H9 (cell line): ENCODE results near the gene CD300A. TPM values are rescaled to one million over a fixed set of nuclear protein-coding genes. Genes with fewer than 3 reads are reported as not detected.

Source experiments
- DNase-seq: peaks from one replicate; pipeline ENCODE4 v3.0.0-alpha.2; 2017
- H2AFZ ChIP-seq: one replicate; pipeline ENCODE4 v1.6.1; 2013; ENCODE audit warnings: mild to moderate bottlenecking, low read length, control low read depth, moderate library complexity
- H2AK5ac ChIP-seq: 2 replicates; pipeline ENCODE4 v1.6.1; 2013; ENCODE audit warnings: low read length, control low read depth, mixed read lengths; ENCODE audit not compliant: insufficient read length
- H2BK120ac ChIP-seq: one replicate; pipeline ENCODE4 v1.6.1; 2013; ENCODE audit warnings: low read depth, mild to moderate bottlenecking, low read length, control low read depth, inconsistent platforms; ENCODE audit not compliant: poor library complexity, severe bottlenecking
- H2BK12ac ChIP-seq: 2 replicates; pipeline ENCODE4 v1.6.1; 2013; ENCODE audit warnings: low read length, control low read depth, mixed read lengths, low read depth; ENCODE audit not compliant: insufficient read length
- H2BK15ac ChIP-seq: 2 replicates; pipeline ENCODE4 v1.6.1; 2013; ENCODE audit warnings: low read depth, low read length, control low read depth
- H2BK20ac ChIP-seq: one replicate; pipeline ENCODE4 v1.6.1; 2013; ENCODE audit warnings: low read depth, mild to moderate bottlenecking, low read length, control low read depth, inconsistent platforms; ENCODE audit not compliant: poor library complexity, severe bottlenecking
- H2BK5ac ChIP-seq: 2 replicates; pipeline ENCODE4 v1.6.1; 2013; ENCODE audit warnings: low read length, control low read depth, mixed read lengths; ENCODE audit not compliant: insufficient read length
- H3K14ac ChIP-seq: 2 replicates; pipeline ENCODE4 v1.6.1; 2013; ENCODE audit warnings: low read length, control low read depth; ENCODE audit not compliant: insufficient read depth
- H3K18ac ChIP-seq: 2 replicates; pipeline ENCODE4 v1.6.1; 2013; ENCODE audit warnings: low read depth, mild to moderate bottlenecking, mixed read lengths, low read length, control low read depth; ENCODE audit not compliant: insufficient read length
- H3K23ac ChIP-seq: 2 replicates; pipeline ENCODE4 v1.6.1; 2013; ENCODE audit warnings: low read length, control low read depth, mixed read lengths, low read depth; ENCODE audit not compliant: insufficient read length
- H3K23me2 ChIP-seq: 2 replicates; pipeline ENCODE4 v1.6.1; 2013; ENCODE audit warnings: low read depth, mild to moderate bottlenecking, mixed read lengths, low read length, control low read depth; ENCODE audit not compliant: insufficient read length, poor library complexity, severe bottlenecking
- H3K27ac ChIP-seq: 2 replicates; pipeline ENCODE4 v1.5.1; 2013; ENCODE audit warnings: low read length, control low read depth, mixed read lengths, low read depth; ENCODE audit not compliant: insufficient read length
- H3K27me3 ChIP-seq: 2 replicates; pipeline ENCODE4 v1.6.1; 2013; ENCODE audit warnings: low read length, control low read depth, inconsistent platforms; ENCODE audit not compliant: insufficient read depth
- H3K4ac ChIP-seq: 2 replicates; pipeline ENCODE4 v1.6.1; 2013; ENCODE audit warnings: low read depth, mild to moderate bottlenecking, control low read depth, inconsistent platforms, low read length, moderate library complexity
- H3K4me1 ChIP-seq: 2 replicates; pipeline ENCODE4 v1.6.1; 2013; ENCODE audit warnings: low read length, control low read depth, inconsistent platforms; ENCODE audit not compliant: insufficient read depth
- H3K4me2 ChIP-seq: 2 replicates; pipeline ENCODE4 v1.6.1; 2013; ENCODE audit warnings: low read length, control low read depth, mixed read lengths; ENCODE audit not compliant: insufficient read length, insufficient read depth
- H3K56ac ChIP-seq: 2 replicates; pipeline ENCODE4 v1.6.1; 2013; ENCODE audit warnings: low read depth, mild to moderate bottlenecking, mixed read lengths, low read length, control low read depth; ENCODE audit not compliant: insufficient read length
- H3K79me1 ChIP-seq: 2 replicates; pipeline ENCODE4 v1.6.1; 2013; ENCODE audit warnings: low read depth, mild to moderate bottlenecking, moderate library complexity, low read length, control low read depth, inconsistent platforms; ENCODE audit not compliant: insufficient read depth, poor library complexity, severe bottlenecking
- H3K79me2 ChIP-seq: 2 replicates; pipeline ENCODE4 v1.6.1; 2013; ENCODE audit warnings: low read length, control low read depth, inconsistent platforms; ENCODE audit not compliant: insufficient read depth
- H3K9ac ChIP-seq: 2 replicates; pipeline ENCODE4 v1.6.1; 2013; ENCODE audit warnings: low read length, control low read depth, mixed read lengths; ENCODE audit not compliant: insufficient read length; ENCODE audit errors: extremely low read depth
- H3K9me3 ChIP-seq: one replicate; pipeline ENCODE4 v1.6.1; 2013; ENCODE audit warnings: low read depth, low read length, inconsistent platforms; ENCODE audit not compliant: control insufficient read depth
- H3T11ph ChIP-seq: one replicate; pipeline ENCODE4 v1.6.1; 2013; ENCODE audit warnings: mild to moderate bottlenecking, low read length, control low read depth, inconsistent platforms
- H4K20me1 ChIP-seq: one replicate; pipeline ENCODE4 v1.6.1; 2013; ENCODE audit not compliant: control insufficient read depth, insufficient read length, insufficient read depth
- H4K5ac ChIP-seq: 2 replicates; pipeline ENCODE4 v1.6.1; 2013; ENCODE audit warnings: low read depth, mild to moderate bottlenecking, mixed read lengths, low read length, control low read depth; ENCODE audit not compliant: insufficient read length
- H4K8ac ChIP-seq: replicated peaks from 2 replicates; pipeline ENCODE4 v1.6.1; 2013; ENCODE audit warnings: low read length, control low read depth, mixed read lengths, low read depth; ENCODE audit not compliant: insufficient read length
- H4K91ac ChIP-seq: 2 replicates; pipeline ENCODE4 v1.6.1; 2013; ENCODE audit warnings: low read depth, mild to moderate bottlenecking, moderate library complexity, mixed read lengths, low read length, control low read depth; ENCODE audit not compliant: insufficient read length
- H3K27ac Mint-ChIP-seq, 3 experiments: 2 replicates in 2 of 3; 3 replicates in 1 of 3; pipeline ENCODE4 v1.8.0; 2020 to 2021; ENCODE audit warnings: mixed read lengths in 3 of 3, mild to moderate bottlenecking in 1 of 3, moderate library complexity in 1 of 3
- H3K27me3 Mint-ChIP-seq: 2 replicates; pipeline ENCODE4 v1.8.0; 2021; ENCODE audit warnings: low read depth, mild to moderate bottlenecking, moderate library complexity, mixed read lengths
- H3K36me3 Mint-ChIP-seq, 3 experiments: 2 replicates in 2 of 3; 3 replicates in 1 of 3; pipeline ENCODE4 v1.8.0; 2020 to 2021; ENCODE audit warnings: low read depth in 3 of 3, mixed read lengths in 3 of 3; ENCODE audit not compliant: insufficient read depth in 1 of 3
- H3K4me1 Mint-ChIP-seq, 2 experiments: 2 replicates each; pipeline ENCODE4 v1.8.0; 2020; ENCODE audit warnings: mixed read lengths in 2 of 2
- H3K4me3 Mint-ChIP-seq, 2 experiments: 2 replicates in 1 of 2; 3 replicates in 1 of 2; pipeline ENCODE4 v1.8.0; 2020 to 2021; ENCODE audit warnings: mild to moderate bottlenecking in 2 of 2, mixed read lengths in 2 of 2, moderate library complexity in 1 of 2
- H3K9me3 Mint-ChIP-seq, 2 experiments: 2 replicates in 1 of 2; 3 replicates in 1 of 2; pipeline ENCODE4 v1.8.0; 2020; ENCODE audit warnings: mild to moderate bottlenecking in 2 of 2, mixed read lengths in 2 of 2, moderate library complexity in 1 of 2
- CTCF ChIP-seq: fragments of 200-600 bp; sonication (generic); conservative IDR thresholded peaks from 3 replicates; pipeline ENCODE4 v1.8.0; 2021; ENCODE audit warnings: antibody characterized with exemption, mild to moderate bottlenecking
- WGBS: extraction: QIAGEN DNeasy Blood & Tissue Kit; methylation state at CpG from one replicate; pipeline ENCODE4 v1.1.7; 2013; ENCODE audit warnings: missing lambda C conversion rate, low lambda C conversion rate, mixed read lengths; ENCODE audit not compliant: insufficient read length; ENCODE audit errors: extremely low coverage; 5-methylcytosine and 5-hydroxymethylcytosine counted together
- total RNA-seq: library from RNA; stranded (reverse); gene quantifications from 2 replicates; pipeline ENCODE4 v1.2.1, GENCODE V29; 2021

The CD300A gene
- total RNA-seq, 1 experiment from 2014 or later, result not detected

DNA sequence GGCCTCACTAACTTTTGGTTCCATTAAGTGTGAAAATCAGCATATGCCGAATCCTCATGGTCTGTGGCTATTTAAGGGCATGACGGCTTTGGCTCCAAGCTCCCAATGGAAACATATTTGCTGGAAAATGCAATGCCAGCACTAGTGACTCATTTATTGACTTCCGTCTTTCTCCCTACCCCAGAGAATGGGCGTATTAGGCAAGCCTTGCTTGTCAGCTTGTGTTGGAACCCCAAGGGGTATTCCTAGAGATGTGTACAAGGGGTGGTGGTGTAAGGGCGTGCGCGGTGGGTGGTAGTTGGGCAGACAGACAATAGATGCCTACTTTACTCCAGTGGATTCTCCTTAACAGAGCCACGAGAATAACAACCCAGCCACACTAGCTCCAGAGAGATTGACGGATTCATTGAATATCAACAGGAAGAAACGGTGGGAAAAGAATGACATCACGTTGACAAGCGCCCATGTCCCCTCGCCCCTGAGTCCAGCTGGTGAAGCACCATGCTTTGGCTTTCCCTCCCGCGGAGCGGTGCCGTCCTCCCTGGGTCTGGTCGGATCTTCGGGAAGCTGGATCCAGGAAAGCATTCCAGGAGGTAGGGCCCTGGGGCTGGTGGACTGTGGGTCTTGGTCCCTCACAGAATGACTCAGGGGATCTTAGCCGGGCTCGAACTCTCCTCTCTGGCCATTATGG, 54.5 kb downstream of the CD300A start:
- H2AK5ac ChIP-seq, result no peak overlapping the region
- no peak for TF ChIP-seq CTCF
- H3K27ac ChIP-seq, result no peak overlapping the region
- H4K5ac ChIP-seq, result no peak overlapping the region
- Mint-ChIP-seq H3K36me3 (no peaks in the 10 kb centered on the region; a peak in 1 of 7 replicates), H3K4me3 (no peak overlapping the region), H3K27me3 (peaks cover 55% of the 10 kb centered on the region), H3K27ac (no peak overlapping the region), H3K9me3 (peaks cover 17 to 22% of the 10 kb centered on the region in 2 experiments; a peak in 4 of 5 replicates), H3K4me1 (no peaks in the 10 kb centered on the region)
- DNase-seq, result no peak
- no peak overlapping the region for H3K23ac ChIP-seq
- H3K4me2 ChIP-seq, result no peak overlapping the region
- H3K79me1 ChIP-seq, result no peaks in the 10 kb centered on the region
- no peak overlapping the region for H2BK20ac ChIP-seq
- no peak overlapping the region for H3T11ph ChIP-seq
- no peak overlapping the region for H3K18ac ChIP-seq
- no CpG with 5 or more reads among the region's 21 CpGs for WGBS
- no peaks in the 10 kb centered on the region for H3K79me2 ChIP-seq
- H4K20me1 ChIP-seq, result no peaks in the 10 kb centered on the region
- no peaks in the 10 kb centered on the region for H3K23me2 ChIP-seq
- no peak overlapping the region for H4K91ac ChIP-seq
- no peak overlapping the region for H3K9ac ChIP-seq
- H3K9me3 ChIP-seq, result no peaks in the 10 kb centered on the region
- no peak overlapping the region for H3K14ac ChIP-seq
- no peak overlapping the region for H2BK15ac ChIP-seq
- H3K4ac ChIP-seq, result no peak overlapping the region
- no peak overlapping the region for H2BK5ac ChIP-seq
- no peak overlapping the region for H2BK12ac ChIP-seq
- no peak overlapping the region for H2AFZ ChIP-seq
- no peaks in the 10 kb centered on the region for H3K27me3 ChIP-seq
- no peak overlapping the region for H3K56ac ChIP-seq
- no peak overlapping the region for H4K8ac ChIP-seq
- no peak overlapping the region for H2BK120ac ChIP-seq
- no peaks in the 10 kb centered on the region for H3K4me1 ChIP-seq
